GM23338 (cell line): ENCODE data around the gene CENPN. TPM values are rescaled to one million over a fixed set of nuclear protein-coding genes. Genes with fewer than 3 reads are reported as not detected.

Experiments
- ATAC-seq: fragments of 200-7000 bp; cut with Tn5 transposase; 3 replicates; pipeline ENCODE4 v1.9.1; 2020
- DNase-seq: peaks from one replicate; pipeline ENCODE4 v3.0.0-alpha.2; 2015; ENCODE audit warnings: low spot score
- H2AFZ ChIP-seq: fragments of 200-600 bp; sonication (generic); 2 replicates; pipeline ENCODE4 v1.8.0; 2016; ENCODE audit warnings: antibody characterized with exemption, mild to moderate bottlenecking, moderate library complexity
- H3F3A ChIP-seq: fragments of 200-600 bp; sonication (generic); replicated peaks from 2 replicates; pipeline ENCODE4 v1.8.0; 2017; ENCODE audit warnings: antibody characterized with exemption, mixed run types, low read depth
- H3K27ac ChIP-seq: fragments of 200-600 bp; sonication (generic); 2 replicates; pipeline ENCODE4 v1.6.1; 2016; ENCODE audit warnings: low read depth
- H3K27me3 ChIP-seq: fragments of 200-600 bp; sonication (generic); 2 replicates; pipeline ENCODE4 v1.8.0; 2016; ENCODE audit warnings: mild to moderate bottlenecking, mixed run types, moderate library complexity; ENCODE audit not compliant: insufficient read depth
- H3K36me3 ChIP-seq: fragments of 200-600 bp; sonication (generic); 2 replicates; pipeline ENCODE4 v1.8.0; 2016; ENCODE audit warnings: mild to moderate bottlenecking; ENCODE audit not compliant: insufficient read depth
- H3K4me1 ChIP-seq: fragments of 200-600 bp; sonication (generic); 2 replicates; pipeline ENCODE4 v1.8.0; 2016; ENCODE audit warnings: mild to moderate bottlenecking, moderate library complexity; ENCODE audit not compliant: insufficient read depth
- H3K4me2 ChIP-seq: fragments of 200-600 bp; sonication (generic); 2 replicates; pipeline ENCODE4 v1.7.1; 2017; ENCODE audit warnings: mixed run types
- H3K4me3 ChIP-seq: fragments of 200-600 bp; sonication (generic); 2 replicates; pipeline ENCODE4 v1.6.1; 2016; ENCODE audit warnings: mixed run types
- H3K79me2 ChIP-seq: fragments of 200-600 bp; sonication (generic); replicated peaks from 2 replicates; pipeline ENCODE4 v1.8.0; 2017; ENCODE audit warnings: mild to moderate bottlenecking; ENCODE audit not compliant: insufficient read depth
- H3K9me2 ChIP-seq: fragments of 200-600 bp; sonication (generic); 2 replicates; pipeline ENCODE4 v1.8.0; 2017; ENCODE audit not compliant: insufficient read depth
- H4K20me1 ChIP-seq: fragments of 200-600 bp; sonication (generic); replicated peaks from 2 replicates; pipeline ENCODE4 v1.8.0; 2017; ENCODE audit warnings: mild to moderate bottlenecking; ENCODE audit not compliant: insufficient read depth
- H3K27ac Mint-ChIP-seq: 2 replicates; pipeline ENCODE4 v1.8.0; 2020; ENCODE audit warnings: inconsistent platforms, mild to moderate bottlenecking, moderate library complexity, mixed read lengths
- H3K27me3 Mint-ChIP-seq: 3 replicates; pipeline ENCODE4 v1.8.0; 2022; ENCODE audit warnings: low read depth, mild to moderate bottlenecking, moderate library complexity, mixed read lengths, inconsistent platforms; ENCODE audit not compliant: insufficient read depth, poor library complexity
- H3K36me3 Mint-ChIP-seq: 3 replicates; pipeline ENCODE4 v1.8.0; 2021; ENCODE audit warnings: low read depth, mild to moderate bottlenecking, inconsistent platforms, moderate library complexity, mixed read lengths
- H3K4me1 Mint-ChIP-seq: 3 replicates; pipeline ENCODE4 v1.8.0; 2020; ENCODE audit warnings: mild to moderate bottlenecking, inconsistent platforms, mixed read lengths
- H3K4me3 Mint-ChIP-seq: 3 replicates; pipeline ENCODE4 v1.8.0; 2021; ENCODE audit warnings: moderate library complexity, mild to moderate bottlenecking, inconsistent platforms, mixed read lengths
- H3K9me3 Mint-ChIP-seq: 3 replicates; pipeline ENCODE4 v1.8.0; 2020; ENCODE audit warnings: moderate library complexity, mild to moderate bottlenecking, inconsistent platforms, mixed read lengths
- CREB1 ChIP-seq: fragments of 250-450 bp; sonication (Bioruptor Pico); IDR thresholded peaks from 2 replicates; pipeline ENCODE4 v1.5.0; 2020; ENCODE audit warnings: low read depth, mild to moderate bottlenecking, moderate library complexity
- CTCF ChIP-seq, 2 experiments: fragments of 200-600 bp in 1 of 2; sonication (generic) in 1 of 2; conservative IDR thresholded peaks; 2 replicates each; pipeline versions ENCODE4 v1.5.1 to v1.6.1; 2016 to 2017; ENCODE audit warnings: antibody characterized with exemption in 2 of 2, low read depth in 2 of 2, mild to moderate bottlenecking in 2 of 2, moderate library complexity in 1 of 2
- EZH2phosphoT487 ChIP-seq: fragments of 200-600 bp; sonication (generic); IDR thresholded peaks from one replicate; pipeline ENCODE4 v1.8.1; 2018; ENCODE audit warnings: antibody characterized with exemption; ENCODE audit not compliant: unreplicated experiment
- POLR2AphosphoS5 ChIP-seq: IDR thresholded peaks from 2 replicates; pipeline ENCODE4 v1.6.1; 2016; ENCODE audit warnings: antibody characterized with exemption, low read depth
- REST ChIP-seq: IDR thresholded peaks from one replicate; pipeline ENCODE4 v1.6.1; 2018; ENCODE audit warnings: antibody characterized with exemption; ENCODE audit not compliant: unreplicated experiment
- STAT1 ChIP-seq: IDR thresholded peaks from one replicate; pipeline ENCODE4 v1.6.1; 2016; ENCODE audit warnings: antibody characterized with exemption; ENCODE audit not compliant: unreplicated experiment
- ZNF462 ChIP-seq: fragments of 250-450 bp; sonication (Bioruptor Pico); IDR thresholded peaks from 2 replicates; pipeline ENCODE4 v1.5.0; 2020; ENCODE audit warnings: mild to moderate bottlenecking, moderate library complexity
- polyA plus RNA-seq: library from polyadenylated mRNA; unstranded; fragments of >200 nt; fragmentation: Nextera tagmentation; extraction: Ambion mirVana; gene quantifications from 2 replicates; pipeline ENCODE4 v1.2.1, GENCODE V29; 2016
- total RNA-seq: library from RNA; depleted of rRNA; stranded (reverse); fragments of >200 nt; shearing (Covaris generic); gene quantifications from 2 replicates; pipeline ENCODE4 v1.2.3, GENCODE V29; 2014

Gene CENPN
- total and polyA plus RNA-seq, 2 experiments from 2014 or later: 43.6 to 80.8 TPM

GRCh38 chr16:80973991-80974390 is 33.0 kb upstream of the CENPN start (continued):
- no peak for TF ChIP-seq CTCF (conservative IDR thresholded peaks at IDR 0.05; ENCODE audit: low read depth in 2 of 2)
- TF ChIP-seq REST: no peak
- TF ChIP-seq EZH2phosphoT487: no peak

GRCh38 chr16:80974649-80975376 is 32.2 kb upstream of the CENPN start:
- no peaks in the 10 kb centered on the region for H3K27me3 ChIP-seq
- no peak overlapping the region for H2AFZ ChIP-seq
- no peak overlapping the region for H3K4me2 ChIP-seq
- Mint-ChIP-seq H3K4me1 (peaks cover 2% of the 10 kb centered on the region; the same call in 2 of the 3 replicates), H3K4me3 (no peak overlapping the region), H3K36me3 (peaks cover 5% of the 10 kb centered on the region), H3K27ac (no peak overlapping the region), H3K27me3 (peaks cover 2% of the 10 kb centered on the region), H3K9me3 (no peaks in the 10 kb centered on the region)
- no peak overlapping the region for H3K4me3 ChIP-seq
- ATAC-seq (no peak; the same call in 1 of the 3 replicates), DNase-seq (no peak)
- no peaks in the 10 kb centered on the region for H3K36me3 ChIP-seq
- no peaks in the 10 kb centered on the region for H3K9me2 ChIP-seq
- 0 out of 2 replicates have a peak, but pooled peaks cover 9% of the 10 kb centered on the region for H4K20me1 ChIP-seq
- H3F3A ChIP-seq: no peaks in the 10 kb centered on the region
- no peaks in the 10 kb centered on the region for H3K79me2 ChIP-seq
- TF ChIP-seq CREB1 (CRISPR knock-in tag) (no peak), POLR2AphosphoS5 (no peak), STAT1 (no peak), EZH2phosphoT487 (no peak), CTCF (conservative IDR thresholded peaks at IDR 0.05; ENCODE audit: low read depth in 2 of 2) (peak in 1 of 2 experiments; percentile 58; a peak in 2 of 4 replicates), ZNF462 (no peak)
- H3K4me1 ChIP-seq: no peaks in the 10 kb centered on the region
- no peak overlapping the region for H3K27ac ChIP-seq
